Glutamatergic neuron (in vitro differentiated cells): ENCODE measurements around the gene ARSG. TPM values are rescaled to one million over a fixed set of nuclear protein-coding genes. Genes with fewer than 3 reads are reported as not detected.

ENCODE experiments used
- microRNA-seq: library from miRNA; unstranded; fragments of <30 nt; microRNA quantifications from one replicate; pipeline ENCODE4, GENCODE V29; 2020; ENCODE audit not compliant: unreplicated experiment
- total RNA-seq: library from RNA; stranded (reverse); fragmentation: NEBNext Ultra II Directional; extraction: Animal tissue kit (Norgen Biotek cat#: 25700); gene quantifications from one replicate; pipeline ENCODE4 v1.2.1, GENCODE V29; 2021; ENCODE audit not compliant: unreplicated experiment

Gene ARSG
- total RNA-seq, 1 donor from 2014 or later: 1.9 TPM

Small RNA genes lying within 50 kb of the gene (microRNA-seq; reads per million reads assigned to microRNA genes)
- not detected for gene MIR635

Other genes starting within 250 kb of the ARSG start
- gene AMZ2, start 43.5 kb upstream of the ARSG start, total RNA-seq: 68.5 TPM
- 0.25 TPM for gene SLC16A6, start 368 bp upstream of the ARSG start, total RNA-seq
- gene WIPI1, start 166.0 kb downstream of the ARSG start, total RNA-seq: 252 TPM
- 277 TPM for gene PRKAR1A, start 220.9 kb downstream of the ARSG start, total RNA-seq